Nucleus accumbens (tissue), 56 donors: ENCODE results near the gene TMIGD1.
A peak's percentile ranks its signal among the peaks of the same experiment; 100 is the strongest.

Source experiments
- DNase-seq, 56 donors: peaks; one replicate each; lab custom pipeline; 2025; lab: John Stamatoyannopoulos, UW

TMIGD1 gene

GRCh38 chr17:30292286-30292858 lies 41.5 kb downstream of the TMIGD1 start:
- peak in 6 of 56 donors; percentile 5 to 62 (median 17) for DNase-seq

GRCh38 chr17:30291543-30292285 lies 42.1 kb downstream of the TMIGD1 start, which contains the start of gene BLMH:
Gene BLMH (minus strand): TSS chr17:30291944. CDS start chr17:30291819, 125 bp downstream.
- DNase-seq = peak in 54 of 56 donors; percentile 12 to 84 (median 66)

- peak in 9 of 56 donors; percentile 8 to 40 (median 28) for DNase-seq
These were observed 42.9 kb downstream of the TMIGD1 start for GRCh38 chr17:30290696-30291542.

DNA sequence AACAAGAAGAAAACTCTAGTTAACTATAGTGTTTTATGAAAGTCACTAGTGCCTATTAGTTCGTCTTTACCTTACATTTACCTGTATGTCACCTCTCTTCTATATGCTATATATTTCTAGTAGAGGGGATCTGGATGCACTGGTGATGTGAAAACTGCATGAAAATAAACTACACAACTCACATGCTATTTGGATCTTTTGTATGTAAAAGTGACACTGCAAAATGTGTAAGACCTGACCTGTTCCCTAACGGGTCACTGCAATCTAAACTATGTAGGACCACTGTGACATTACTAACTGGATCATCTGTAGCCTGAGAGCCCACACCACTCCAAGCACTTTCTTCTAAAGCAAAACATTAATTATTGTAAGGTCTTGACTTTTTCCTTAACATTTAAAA lies 43.8 kb downstream of the TMIGD1 start:
- DNase-seq = no peak

GRCh38 chr17:30279156-30279555 lies 54.7 kb downstream of the TMIGD1 start:
- no peak for DNase-seq

GRCh38 chr17:30278032-30278431 lies 55.8 kb downstream of the TMIGD1 start:
- peak in 2 of 56 donors; percentile 2 to 5 for DNase-seq

DNA sequence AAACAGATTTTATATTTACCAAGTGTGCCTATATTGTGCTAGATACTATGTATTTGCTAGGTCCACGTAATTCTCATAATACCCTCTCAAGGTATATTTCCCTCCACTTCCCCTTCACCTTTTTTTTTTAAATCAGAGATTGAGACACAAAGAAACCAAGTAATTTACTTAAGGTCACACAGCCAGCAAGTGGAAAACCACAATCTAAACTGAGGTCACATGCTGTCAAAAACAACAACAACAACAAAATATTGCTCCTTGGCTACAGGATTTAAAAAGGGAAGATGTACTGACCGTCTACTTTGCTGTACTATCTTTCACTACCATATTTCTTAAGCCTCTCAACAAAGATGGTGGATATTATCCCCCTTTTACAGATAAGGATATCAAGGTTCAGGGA lies 57.9 kb downstream of the TMIGD1 start:
- no peak for DNase-seq

DNA sequence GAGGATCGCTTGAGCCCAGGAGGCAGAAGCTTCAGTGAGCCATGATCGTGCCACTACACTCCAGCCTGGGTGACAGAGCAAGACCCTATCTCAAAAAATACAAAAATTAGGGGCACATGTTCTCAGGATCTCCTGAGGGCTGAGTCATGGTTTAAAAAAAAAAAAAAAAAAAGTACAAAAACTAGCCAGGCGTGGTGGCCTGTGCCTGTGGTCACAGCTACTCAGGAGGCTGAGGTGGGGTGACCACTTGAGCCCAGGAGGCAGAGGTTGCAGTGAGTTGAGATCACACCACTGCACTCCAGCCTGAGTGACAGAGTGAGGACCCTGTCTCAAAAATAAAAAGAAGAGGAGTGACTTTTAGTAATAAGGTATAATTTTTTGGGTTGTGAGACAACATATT lies 59.0 kb downstream of the TMIGD1 start:
- no peak for DNase-seq

GRCh38 chr17:30273373-30273772 lies 60.5 kb downstream of the TMIGD1 start:
- no peak for DNase-seq

DNA sequence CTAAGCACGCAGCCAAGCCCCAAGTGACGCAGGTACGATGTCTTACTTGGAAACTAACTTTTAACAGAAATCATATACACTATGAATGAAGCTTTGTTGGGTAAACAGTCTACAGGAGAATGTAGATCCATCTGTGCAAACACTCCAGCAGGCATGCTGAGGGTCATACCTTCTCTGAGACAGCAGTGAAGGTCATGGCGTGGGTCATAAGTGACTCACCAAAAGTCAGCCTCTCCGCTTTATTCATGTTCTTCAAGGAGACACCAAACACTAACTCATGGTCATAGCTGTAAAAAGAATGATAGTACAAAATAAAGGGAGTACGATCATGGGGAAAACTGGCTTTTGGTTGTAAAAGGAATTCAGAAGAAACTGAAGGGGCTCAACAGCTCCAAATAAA lies 62.8 kb downstream of the TMIGD1 start:
- no peak for DNase-seq

DNA sequence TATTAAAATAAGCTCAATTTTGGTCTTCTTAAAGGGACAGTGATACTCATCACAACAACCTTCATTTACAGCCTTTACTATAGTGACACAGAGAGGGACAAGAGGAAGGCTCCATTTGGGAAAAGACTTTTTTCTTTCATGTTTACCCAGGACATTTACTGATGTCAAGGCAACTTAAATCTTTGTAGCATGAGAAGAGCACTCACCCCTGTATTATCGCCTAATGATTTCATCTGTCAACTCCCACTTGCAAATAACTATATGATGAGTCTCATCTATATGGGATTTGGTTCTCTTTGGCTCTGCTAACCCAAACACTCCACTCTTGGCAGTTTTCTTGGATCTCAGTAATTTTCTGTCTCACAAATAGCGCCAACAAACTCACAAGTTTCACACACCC lies 66.2 kb downstream of the TMIGD1 start:
- no peak for DNase-seq
